ENCODE data around the gene ZNF407.

- TF ChIP-seq ZNF274 (IDR thresholded peaks at IDR 0.05; ENCODE audit: low read depth, low read length), result no peak
- no peak for TF ChIP-seq SUZ12 (IDR thresholded peaks at IDR 0.05; ENCODE audit: extremely low read depth, insufficient read depth, insufficient read length)
Measured at GRCh38 chr18:74803769-74804168, 206.1 kb downstream of the ZNF407 start.

Data from NT2/D1 (cell line).